HG03196 (cell line): Measurements from ENCODE around the gene BCAN.
A peak's percentile ranks its signal among the peaks of the same experiment; 100 is the strongest.
"Not testable (repeated sequence)": the region's sequence is repeated elsewhere in the genome, so short reads cannot be mapped to it uniquely, and the experiment has no call there.

ENCODE experiments used
- ATAC-seq: cut with Tn5 transposase; IDR thresholded peaks from one replicate; pipeline ENCODE4 v1.9.1; 2021; ENCODE audit not compliant: unreplicated experiment

BCAN gene

DNA sequence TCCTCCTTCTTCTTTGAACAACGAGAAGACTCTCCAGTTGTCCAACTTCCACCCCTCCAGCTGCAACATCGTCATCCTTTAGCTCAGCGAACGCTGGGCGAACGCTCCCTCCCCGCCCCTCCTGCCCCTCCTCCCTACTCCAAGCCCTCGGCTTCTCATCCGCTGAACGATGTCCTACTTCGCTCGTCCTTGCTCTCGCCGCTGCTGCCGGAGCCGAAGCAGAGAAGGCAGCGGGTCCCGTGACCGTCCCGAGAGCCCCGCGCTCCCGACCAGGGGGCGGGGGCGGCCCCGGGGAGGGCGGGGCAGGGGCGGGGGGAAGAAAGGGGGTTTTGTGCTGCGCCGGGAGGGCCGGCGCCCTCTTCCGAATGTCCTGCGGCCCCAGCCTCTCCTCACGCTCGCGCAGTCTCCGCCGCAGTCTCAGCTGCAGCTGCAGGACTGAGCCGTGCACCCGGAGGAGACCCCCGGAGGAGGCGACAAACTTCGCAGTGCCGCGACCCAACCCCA is at the start of gene BCAN:
BCAN (plus strand) TSS at position 357 of the 504 bp plus-strand sequence. CDS start 3,938 bp downstream, outside the sequence.
- ATAC-seq = no peak

- no peak for ATAC-seq
These were observed 49.6 kb upstream of the BCAN start for GRCh38 chr1:156592158-156592909.

- ATAC-seq = no peak
These were observed 48.8 kb upstream of the BCAN start for GRCh38 chr1:156592910-156593660.

- no peak for ATAC-seq
These were observed 48.3 kb upstream of the BCAN start for GRCh38 chr1:156593661-156593989.

- no peak for ATAC-seq
These were observed 47.7 kb upstream of the BCAN start for GRCh38 chr1:156594190-156594589.

- no peak for ATAC-seq
These were observed 46.9 kb upstream of the BCAN start for GRCh38 chr1:156595016-156595415.

- no peak for ATAC-seq
These were observed 45.5 kb upstream of the BCAN start for GRCh38 chr1:156596426-156596825.

GRCh38 chr1:156598125-156598524 is 43.8 kb upstream of the BCAN start:
- ATAC-seq = no peak

- no peak for ATAC-seq
These were observed 43.0 kb upstream of the BCAN start for GRCh38 chr1:156598731-156599432.

- ATAC-seq = peak; percentile 39
These were observed 42.1 kb upstream of the BCAN start for GRCh38 chr1:156599811-156600210.

DNA sequence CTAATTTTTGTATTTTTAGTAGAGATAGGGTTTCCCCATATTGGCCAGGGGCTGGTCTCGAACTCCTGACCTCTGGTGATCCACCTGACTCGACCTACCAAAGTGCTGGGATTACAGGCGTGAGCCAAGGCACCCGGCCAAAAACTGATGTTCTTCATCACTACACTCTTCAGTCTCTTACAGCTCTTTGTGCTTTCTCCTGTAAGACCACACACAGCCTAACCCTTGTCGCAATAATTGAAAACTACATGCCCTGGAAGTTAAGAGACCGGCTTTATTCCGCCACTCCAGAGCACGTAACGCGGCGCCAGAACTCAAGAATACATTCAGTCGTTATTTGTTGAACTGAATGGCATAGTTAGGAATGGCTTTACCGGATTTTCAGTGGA is 41.2 kb upstream of the BCAN start:
- no peak for ATAC-seq

GRCh38 chr1:156601122-156601830 is 40.6 kb upstream of the BCAN start, which contains the start of gene GPATCH4:
TSS of gene GPATCH4 (minus strand) at chr1:156601479.
- peak; percentile 46 for ATAC-seq

DNA sequence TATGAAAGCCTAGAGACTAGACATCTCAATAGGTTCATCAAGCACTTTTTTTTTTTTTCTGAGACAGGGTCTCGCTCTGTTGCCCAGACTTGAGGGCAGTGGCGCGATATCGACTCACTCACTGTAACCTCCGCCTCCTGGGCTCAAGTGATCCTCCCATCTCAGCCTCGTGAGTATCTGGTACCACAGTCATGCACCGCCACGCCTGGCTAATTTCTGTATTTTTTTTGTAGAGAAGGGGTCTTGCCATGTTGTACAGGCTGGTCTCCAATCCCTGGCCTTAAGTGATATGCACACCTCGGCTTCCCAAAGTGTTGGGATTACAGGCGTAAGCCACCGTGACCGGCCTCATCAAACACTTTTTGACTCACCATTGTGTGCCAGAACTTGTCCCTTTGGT is 40.0 kb upstream of the BCAN start:
- no peak for ATAC-seq

DNA sequence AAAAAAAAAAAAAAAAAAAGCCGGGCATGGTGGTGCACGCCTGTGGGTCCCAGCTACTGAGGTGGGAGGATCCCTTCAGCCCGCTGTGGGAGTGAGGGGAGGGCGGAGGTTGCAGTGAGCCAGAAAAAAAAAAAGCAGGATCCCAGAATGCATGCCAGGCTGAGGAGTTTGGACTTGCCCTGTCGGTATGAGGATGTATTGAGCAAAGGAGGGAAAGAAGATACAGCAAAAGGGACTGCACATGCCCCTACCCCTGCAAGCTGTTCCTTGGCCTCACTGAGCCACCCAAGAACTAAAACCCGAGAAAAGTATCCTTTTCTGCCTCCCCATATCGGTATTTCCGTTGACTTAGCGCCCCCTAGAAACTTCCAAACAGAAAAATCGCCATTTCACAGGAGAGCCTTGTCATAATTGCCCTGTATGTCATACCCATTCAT is 39.3 kb upstream of the BCAN start:
- ATAC-seq = no peak

DNA sequence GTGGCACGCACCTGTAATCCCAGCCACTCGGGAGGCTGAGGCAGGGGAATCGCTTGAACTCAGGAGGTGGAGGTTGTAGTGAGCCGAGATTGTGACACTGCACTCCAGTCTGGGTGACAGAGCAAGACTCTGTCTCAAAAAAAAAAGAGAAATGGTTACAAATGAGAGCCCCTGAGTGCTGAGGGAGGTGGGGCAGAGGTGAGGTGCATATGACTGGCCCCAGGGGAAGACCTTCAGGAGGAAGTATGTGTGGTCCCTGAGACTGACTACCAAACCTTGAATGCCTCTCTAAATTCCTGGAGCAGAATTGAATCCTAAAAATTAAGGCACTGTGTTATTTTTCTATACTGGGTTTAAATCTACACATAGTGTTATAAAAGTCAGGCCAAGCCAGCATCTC is 34.6 kb upstream of the BCAN start:
- not testable (repeated sequence) for ATAC-seq

- ATAC-seq = no peak
These were observed 33.8 kb upstream of the BCAN start for GRCh38 chr1:156608036-156608674.

DNA sequence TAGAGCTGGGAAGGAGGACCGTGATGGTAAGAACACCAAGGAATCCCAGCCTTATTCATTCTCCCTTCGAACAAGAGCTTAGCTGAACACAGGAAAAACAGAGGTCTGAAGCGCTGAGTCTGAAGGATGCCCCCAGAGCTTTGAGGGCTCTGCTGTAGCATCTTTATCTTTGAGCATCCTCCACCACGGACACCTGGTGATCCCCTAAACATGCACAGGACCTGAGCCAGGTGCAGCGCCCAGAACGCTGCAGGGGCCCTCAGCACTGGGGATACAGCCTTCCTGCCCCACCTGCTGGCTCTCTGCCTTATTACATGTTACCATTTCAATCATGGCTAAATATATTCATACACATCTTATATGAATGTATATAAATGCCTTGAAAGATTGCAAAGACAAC is 32.9 kb upstream of the BCAN start:
- ATAC-seq = peak; percentile 52

DNA sequence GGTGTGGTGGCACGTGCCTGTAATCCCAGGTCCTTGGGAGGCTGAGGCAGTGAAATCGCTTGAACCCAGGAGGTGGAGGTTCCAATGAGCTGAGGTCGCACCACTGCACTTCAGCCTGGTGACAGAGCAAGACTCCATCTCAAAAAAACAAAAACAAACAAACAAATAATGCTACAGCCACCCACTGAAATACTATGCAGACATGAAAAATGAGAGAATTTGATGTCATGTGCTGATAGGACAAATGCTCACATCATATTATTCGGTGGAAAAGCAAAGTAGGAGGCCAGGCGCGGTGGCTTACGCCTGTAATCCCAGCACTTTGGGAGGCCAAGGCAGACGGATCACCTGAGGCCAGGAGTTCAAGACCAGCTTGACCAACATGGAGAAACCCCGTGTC is 31.8 kb upstream of the BCAN start:
- not testable (repeated sequence) for ATAC-seq

- ATAC-seq = no peak
These were observed 29.3 kb upstream of the BCAN start for GRCh38 chr1:156612666-156613065.

DNA sequence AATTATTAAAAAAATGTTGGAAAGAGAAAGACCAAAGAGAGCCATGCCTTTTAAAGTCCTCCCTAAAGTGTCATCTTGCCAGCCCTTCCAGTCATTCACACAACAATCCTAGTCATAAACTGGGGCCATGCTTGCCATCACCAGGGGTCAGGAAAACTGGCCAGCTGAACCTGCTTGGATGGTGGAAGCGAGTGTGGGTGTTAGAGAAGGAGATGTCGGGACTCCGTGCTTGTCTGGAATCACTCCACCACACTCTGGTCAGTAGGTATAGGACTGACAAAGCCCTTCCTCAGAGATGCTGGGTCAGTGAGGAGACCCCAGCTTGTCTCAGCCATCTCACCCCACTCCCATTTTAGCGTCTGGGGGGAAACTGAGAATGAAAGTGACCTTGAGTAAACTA is 26.0 kb upstream of the BCAN start:
- ATAC-seq = no peak
